Right ventricle myocardium superior (tissue), 1 donor: ENCODE results near the gene SARDH. TPM values are rescaled to one million over a fixed set of nuclear protein-coding genes. Genes with fewer than 3 reads are reported as not detected.

Experiments used
- total RNA-seq: library from RNA; stranded (reverse); fragmentation: NEBNext Ultra II Directional; extraction: Animal tissue kit (Norgen Biotek cat#: 25700); gene quantifications from one replicate; pipeline ENCODE4 v1.2.1, GENCODE V29; 2021
- donor health status: DM: no; HTN: yes; CAD: no; lungs with severe emphysema.

Gene SARDH
- total RNA-seq, 1 donor from 2014 or later = 0.94 TPM

Other genes with a start within 250 kb of the SARDH start
- gene MYMK, start 213.4 kb downstream of the SARDH start, total RNA-seq = not detected
- gene ADAMTSL2, start 203.6 kb downstream of the SARDH start, total RNA-seq = 8.1 TPM
- not detected for gene FAM163B, start 129.0 kb downstream of the SARDH start, total RNA-seq
- not detected for gene DBH, start 102.0 kb downstream of the SARDH start, total RNA-seq